ENCODE measurements around the gene PLXNB1.

Gene PLXNB1

GRCh38 chr3:48432411-48433371, 2.8 kb upstream of the PLXNB1 start:
- DNase-seq, result no peak

- DNase-seq, result no peak
Observed at GRCh38 chr3:48431224-48432029, 1.5 kb upstream of the PLXNB1 start.

- no peak for DNase-seq
Observed at GRCh38 chr3:48430708-48431101, 819 bp upstream of the PLXNB1 start.

- peak; percentile 53 for DNase-seq
Observed at GRCh38 chr3:48429317-48429959, 448 bp downstream of the PLXNB1 start.

- no peak for DNase-seq
Observed at GRCh38 chr3:48428572-48429316, 1.1 kb downstream of the PLXNB1 start.

- DNase-seq, result no peak
Observed at GRCh38 chr3:48428088-48428571, 1.8 kb downstream of the PLXNB1 start.

GRCh38 chr3:48427630-48427962, 2.3 kb downstream of the PLXNB1 start:
- DNase-seq, result no peak

- DNase-seq, result no peak
Observed at GRCh38 chr3:48426944-48427629, 2.8 kb downstream of the PLXNB1 start.

- no peak for DNase-seq
Observed at GRCh38 chr3:48426401-48426909, 3.4 kb downstream of the PLXNB1 start.

- DNase-seq, result no peak
Observed at GRCh38 chr3:48425281-48425812, 4.5 kb downstream of the PLXNB1 start.

GRCh38 chr3:48423883-48424695, 5.8 kb downstream of the PLXNB1 start:
- DNase-seq, result no peak

- no peak for DNase-seq
Observed at GRCh38 chr3:48423241-48423882, 6.5 kb downstream of the PLXNB1 start.

- DNase-seq, result no peak
Observed at GRCh38 chr3:48422681-48423080, 7.2 kb downstream of the PLXNB1 start.

GRCh38 chr3:48422272-48422671, 7.6 kb downstream of the PLXNB1 start:
- DNase-seq, result no peak

- DNase-seq, result no peak
Observed at GRCh38 chr3:48420561-48420960, 9.3 kb downstream of the PLXNB1 start.

- no peak for DNase-seq
Observed at GRCh38 chr3:48419597-48419996, 10.3 kb downstream of the PLXNB1 start.

GRCh38 chr3:48419149-48419548, 10.7 kb downstream of the PLXNB1 start:
- DNase-seq, result no peak

- no peak for DNase-seq
Observed at GRCh38 chr3:48418651-48419050, 11.2 kb downstream of the PLXNB1 start.

GRCh38 chr3:48418140-48418539, 11.7 kb downstream of the PLXNB1 start:
- no peak for DNase-seq

GRCh38 chr3:48417529-48418108, 12.3 kb downstream of the PLXNB1 start:
- DNase-seq, result no peak
